Upper lobe of left lung (tissue), 4 donors: Measurements from ENCODE around the gene HABP2.

ENCODE experiments used
- EP300 ChIP-seq, 4 donors: sonication (generic); formaldehyde crosslinking; IDR thresholded peaks; one replicate each; pipeline ENCODE4 v1.5.1; 2017; ENCODE audit warnings: antibody characterized with exemption in 4 of 4, control low read depth in 2 of 4
- POLR2A ChIP-seq, 4 donors: fragments of 450-650 bp; IDR thresholded peaks; one replicate each; pipeline ENCODE4 v1.5.1; 2016 to 2017; ENCODE audit warnings: antibody characterized with exemption in 4 of 4, mild to moderate bottlenecking in 2 of 4
- POLR2AphosphoS5 ChIP-seq, 2 donors: sonication (generic); formaldehyde crosslinking; IDR thresholded peaks; one replicate each; pipeline ENCODE4 v1.5.1; 2017; ENCODE audit warnings: antibody characterized with exemption in 2 of 2
- TF ChIP-seq, protein P1 (sequence below), 6 experiments: fragments of 450-650 bp in 4 of 6; fragments of 200-600 bp in 2 of 6; sonication (generic) in 2 of 6; IDR thresholded peaks; one replicate each; pipeline ENCODE4 v1.5.1; 2016 to 2019; ENCODE audit warnings: antibody characterized with exemption in 6 of 6

GRCh38 chr10:113517165-113517900, 35.5 kb upstream of the HABP2 start:
- TF ChIP-seq, protein P1, sequence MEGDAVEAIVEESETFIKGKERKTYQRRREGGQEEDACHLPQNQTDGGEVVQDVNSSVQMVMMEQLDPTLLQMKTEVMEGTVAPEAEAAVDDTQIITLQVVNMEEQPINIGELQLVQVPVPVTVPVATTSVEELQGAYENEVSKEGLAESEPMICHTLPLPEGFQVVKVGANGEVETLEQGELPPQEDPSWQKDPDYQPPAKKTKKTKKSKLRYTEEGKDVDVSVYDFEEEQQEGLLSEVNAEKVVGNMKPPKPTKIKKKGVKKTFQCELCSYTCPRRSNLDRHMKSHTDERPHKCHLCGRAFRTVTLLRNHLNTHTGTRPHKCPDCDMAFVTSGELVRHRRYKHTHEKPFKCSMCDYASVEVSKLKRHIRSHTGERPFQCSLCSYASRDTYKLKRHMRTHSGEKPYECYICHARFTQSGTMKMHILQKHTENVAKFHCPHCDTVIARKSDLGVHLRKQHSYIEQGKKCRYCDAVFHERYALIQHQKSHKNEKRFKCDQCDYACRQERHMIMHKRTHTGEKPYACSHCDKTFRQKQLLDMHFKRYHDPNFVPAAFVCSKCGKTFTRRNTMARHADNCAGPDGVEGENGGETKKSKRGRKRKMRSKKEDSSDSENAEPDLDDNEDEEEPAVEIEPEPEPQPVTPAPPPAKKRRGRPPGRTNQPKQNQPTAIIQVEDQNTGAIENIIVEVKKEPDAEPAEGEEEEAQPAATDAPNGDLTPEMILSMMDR (IDR thresholded peaks at IDR 0.05): no peak
- no peak for TF ChIP-seq POLR2A (IDR thresholded peaks at IDR 0.05)
- TF ChIP-seq EP300 (IDR thresholded peaks at IDR 0.05): no peak
- TF ChIP-seq POLR2AphosphoS5 (IDR thresholded peaks at IDR 0.05): no peak
